Fibroblast of skin of back (primary cell): ENCODE data around the gene R3HDM4. TPM values are rescaled to one million over a fixed set of nuclear protein-coding genes. Genes with fewer than 3 reads are reported as not detected.
A peak's percentile ranks its signal among the peaks of the same experiment; 100 is the strongest.
"Not testable (repeated sequence)": the region's sequence is repeated elsewhere in the genome, so short reads cannot be mapped to it uniquely, and the experiment has no call there.

Experiments
- DNase-seq: peaks from one replicate; pipeline ENCODE4 v3.0.0-alpha.2; 2013
- polyA plus RNA-seq, 2 experiments: library from polyadenylated mRNA; unstranded; fragments of 120-200 nt; gene quantifications; one replicate each; pipeline ENCODE4 v1.2.1, GENCODE V29; 2013; ENCODE audit not compliant: insufficient read length in 2 of 2

R3HDM4 gene
- polyA plus RNA-seq (2013, experiment 1 of 2; ENCODE audit: insufficient read length): 67.4 TPM
- polyA plus RNA-seq (2013, experiment 2 of 2; ENCODE audit: insufficient read length): 56.6 TPM

- peak; percentile 69 for DNase-seq
Measured at GRCh38 chr19:913080-913748, at the start of gene R3HDM4. Gene R3HDM4 (minus strand): TSS chr19:913219. CDS start chr19:913157, 62 bp downstream.

GRCh38 chr19:961866-962620, 49.0 kb upstream of the R3HDM4 start:
- DNase-seq: peak; percentile 33

- DNase-seq: no peak
Measured at GRCh38 chr19:960601-960938, 47.6 kb upstream of the R3HDM4 start.

GRCh38 chr19:960020-960419, 47.0 kb upstream of the R3HDM4 start:
- DNase-seq: no peak

- no peak for DNase-seq
Measured at GRCh38 chr19:958967-959855, 46.2 kb upstream of the R3HDM4 start.

GRCh38 chr19:957578-957977, 44.6 kb upstream of the R3HDM4 start:
- DNase-seq: not testable (repeated sequence)

- peak; percentile 65 for DNase-seq
Measured at GRCh38 chr19:956766-957440, 43.9 kb upstream of the R3HDM4 start.

GRCh38 chr19:955803-956765, 43.1 kb upstream of the R3HDM4 start:
- DNase-seq: no peak

GRCh38 chr19:954672-955494, 41.9 kb upstream of the R3HDM4 start:
- no peak for DNase-seq

GRCh38 chr19:954272-954671, 41.3 kb upstream of the R3HDM4 start:
- DNase-seq: no peak

GRCh38 chr19:953445-954271, 40.6 kb upstream of the R3HDM4 start:
- no peak for DNase-seq

GRCh38 chr19:952680-953444, 39.8 kb upstream of the R3HDM4 start:
- no peak for DNase-seq

GRCh38 chr19:952049-952679, 39.1 kb upstream of the R3HDM4 start:
- no peak for DNase-seq

GRCh38 chr19:950352-951066, 37.5 kb upstream of the R3HDM4 start:
- DNase-seq: no peak

- no peak for DNase-seq
Measured at GRCh38 chr19:948842-949496, 36.0 kb upstream of the R3HDM4 start.

- DNase-seq: no peak
Measured at GRCh38 chr19:947707-948539, 34.9 kb upstream of the R3HDM4 start.
